CD4-positive, CD25-positive, alpha-beta regulatory T cell (primary cell): ENCODE results near the gene GAS2. TPM values are rescaled to one million over a fixed set of nuclear protein-coding genes. Genes with fewer than 3 reads are reported as not detected.

Experiments
- ATAC-seq, 2 donors: fragments of 150-1000 bp; cut with Tn5 transposase; one replicate each; pipeline ENCODE4 v1.10.0; 2021; ENCODE audit warnings: low read depth in 2 of 2, moderate number of reproducible peaks in 2 of 2, moderate library complexity in 1 of 2
- DNase-seq, 3 donors: peaks; one replicate each; pipeline versions ENCODE4 v3.0.0 to v3.0.0-alpha.2; 2012 to 2022; ENCODE audit warnings: mixed read lengths in 1 of 3
- H3K27ac ChIP-seq: one replicate; pipeline ENCODE4 v1.7.0; 2013; ENCODE audit warnings: mild to moderate bottlenecking, low read length; ENCODE audit not compliant: insufficient read depth, poor library complexity, severe bottlenecking
- H3K27me3 ChIP-seq: one replicate; pipeline ENCODE4 v1.7.0; 2013; ENCODE audit warnings: low read length; ENCODE audit not compliant: control insufficient read depth, insufficient read depth
- H3K36me3 ChIP-seq: one replicate; pipeline ENCODE4 v1.7.0; 2013; ENCODE audit warnings: mild to moderate bottlenecking, low read length, moderate library complexity; ENCODE audit not compliant: control insufficient read depth, insufficient read depth
- H3K4me1 ChIP-seq: 2 replicates; pipeline ENCODE4 v1.7.0; 2013; ENCODE audit warnings: mild to moderate bottlenecking, low read length; ENCODE audit not compliant: insufficient read depth, control insufficient read depth, poor library complexity, severe bottlenecking
- H3K4me3 ChIP-seq: one replicate; pipeline ENCODE4 v1.7.0; 2013; ENCODE audit warnings: low read depth, mild to moderate bottlenecking, low read length, moderate library complexity
- H3K9me3 ChIP-seq, 2 experiments: 1 replicate in 1 of 2; 2 replicates in 1 of 2; pipeline ENCODE4 v1.7.0; 2013; ENCODE audit warnings: low read length in 2 of 2, mild to moderate bottlenecking in 1 of 2, moderate library complexity in 1 of 2; ENCODE audit not compliant: control insufficient read depth in 2 of 2
- H3K27ac Mint-ChIP-seq, 3 donors: one replicate each; pipeline ENCODE4 v1.8.0; 2020 to 2022; ENCODE audit warnings: mild to moderate bottlenecking in 3 of 3, mixed read lengths in 3 of 3, moderate library complexity in 2 of 3
- H3K27me3 Mint-ChIP-seq: one replicate; pipeline ENCODE4 v1.8.0; 2022; ENCODE audit warnings: mild to moderate bottlenecking, mixed read lengths
- H3K36me3 Mint-ChIP-seq: one replicate; pipeline ENCODE4 v1.8.0; 2020; ENCODE audit warnings: mixed read lengths
- H3K4me1 Mint-ChIP-seq, 4 donors: one replicate each; pipeline ENCODE4 v1.8.0; 2020 to 2022; ENCODE audit warnings: mixed read lengths in 4 of 4, mild to moderate bottlenecking in 1 of 4
- H3K4me3 Mint-ChIP-seq, 4 donors: one replicate each; pipeline ENCODE4 v1.8.0; 2020 to 2022; ENCODE audit warnings: mild to moderate bottlenecking in 4 of 4, mixed read lengths in 4 of 4, moderate library complexity in 3 of 4
- H3K9me3 Mint-ChIP-seq, 7 donors: one replicate each; pipeline ENCODE4 v1.8.0; 2020 to 2022; ENCODE audit warnings: mixed read lengths in 7 of 7, mild to moderate bottlenecking in 3 of 7, moderate library complexity in 2 of 7
- polyA plus RNA-seq, 4 donors: library from polyadenylated mRNA; unstranded; fragments of 300-500 nt; fragmentation: Illumina TruSeq; gene quantifications; one replicate each; pipeline ENCODE4 v1.2.3, GENCODE V29; 2021
- total RNA-seq: library from RNA; stranded (reverse); gene quantifications from one replicate; pipeline ENCODE4 v1.2.3, GENCODE V29; 2022

GAS2 gene
- total and polyA plus RNA-seq, 5 donors from 2014 or later, result 1.0 to 4.7 (median 3.7) TPM

DNA sequence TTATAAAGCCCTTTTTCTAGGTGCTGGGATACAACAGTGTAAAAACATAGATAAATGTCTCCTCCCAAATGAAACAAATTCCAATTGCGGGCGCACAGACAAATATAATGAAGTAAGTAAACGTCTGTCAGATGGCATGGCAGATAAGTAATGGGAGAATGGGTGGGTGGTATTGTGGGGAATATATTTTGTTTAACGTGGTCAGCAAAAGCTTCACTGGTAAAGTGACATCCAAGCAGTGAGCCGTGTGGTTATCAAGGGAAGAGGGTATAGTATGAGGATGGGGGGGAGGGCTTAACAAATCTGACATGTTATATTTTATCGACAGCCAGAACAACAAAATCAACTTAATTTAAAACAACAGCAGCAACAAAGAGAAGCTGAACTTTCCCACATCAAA lies 162.0 kb downstream of the GAS2 start:
- ATAC-seq (no peak), DNase-seq (no peak)
- H3K27me3 ChIP-seq, result no peaks in the 10 kb centered on the region
- Mint-ChIP-seq H3K27ac (peak overlapping the region in 2 of 3 donors; percentile 59 to 91), H3K36me3 (peaks cover 14% of the 10 kb centered on the region), H3K4me1 (peaks cover 10 to 30% (median 14%) of the 10 kb centered on the region in 4 donors), H3K27me3 (no peaks in the 10 kb centered on the region), H3K9me3 (no peaks in the 10 kb centered on the region), H3K4me3 (peak overlapping the region; percentile 91 to 99 (median 94))
- peak overlapping the region; percentile 94 for H3K4me3 ChIP-seq
- no peak overlapping the region for H3K27ac ChIP-seq
- H3K36me3 ChIP-seq, result peaks cover 27% of the 10 kb centered on the region
- H3K9me3 ChIP-seq, result no peaks in the 10 kb centered on the region
- H3K4me1 ChIP-seq, result peaks cover 18% of the 10 kb centered on the region

DNA sequence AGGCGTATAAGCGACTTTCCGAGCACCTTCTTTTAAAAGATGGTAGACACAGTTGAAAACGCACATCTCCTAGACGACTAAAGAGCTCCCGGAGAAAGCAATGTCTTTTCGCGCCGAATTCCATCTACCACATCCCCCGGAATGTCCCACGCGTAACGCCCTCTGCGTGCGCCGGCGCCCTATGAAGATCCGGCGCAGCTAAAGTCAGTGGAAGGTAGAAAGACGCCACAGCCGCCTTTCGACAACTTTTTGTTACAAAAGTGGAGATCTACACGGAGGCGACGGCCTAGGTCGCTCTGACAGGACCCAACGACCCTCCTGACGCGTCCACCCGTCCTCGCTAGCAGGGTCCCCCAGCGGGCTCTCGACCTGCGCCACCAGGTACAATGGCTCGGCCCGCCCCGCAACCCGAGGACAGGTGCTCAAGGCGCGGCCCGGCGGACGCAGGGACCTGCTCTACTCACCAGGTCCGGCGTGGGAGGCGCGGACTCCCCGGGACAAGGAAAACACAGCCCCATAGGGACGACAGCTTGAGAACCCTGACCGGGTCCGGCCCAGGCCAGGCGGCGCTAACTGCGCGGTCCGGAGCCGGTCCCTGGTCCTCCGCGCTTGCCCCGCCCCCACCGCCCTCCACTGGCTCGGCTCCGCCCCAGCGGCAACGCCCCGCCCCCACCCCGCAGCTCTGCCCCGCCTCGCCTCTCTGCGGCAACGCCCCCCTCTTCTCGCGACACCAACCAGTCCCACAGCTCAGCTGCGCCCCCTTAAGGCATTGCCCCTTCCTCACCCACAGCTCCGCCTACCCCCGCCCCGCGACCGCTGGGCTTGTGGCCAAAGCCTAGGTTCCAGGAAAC lies 163.0 kb downstream of the GAS2 start, which contains the start of gene SVIP:
Gene SVIP (minus strand): TSS at position 571 of the 851 bp plus-strand sequence. CDS start 53 bp downstream, at position 518.
- Histone ChIP-seq H3K27ac (peak within 1 kb of the TSS; percentile 74), H3K9me3 (no peaks in the 10 kb centered on the region), H3K27me3 (no peaks in the 10 kb centered on the region), H3K4me1 (peaks cover 18% of the 10 kb centered on the region), H3K36me3 (peaks cover 19% of the 10 kb centered on the region), H3K4me3 (peak within 1 kb of the TSS; percentile 94)
- DNase-seq, result peak; percentile 88 to 90 (median 89)
- Mint-ChIP-seq H3K4me1 (peaks cover 10 to 26% (median 12%) of the 10 kb centered on the region in 4 donors), H3K27me3 (no peaks in the 10 kb centered on the region), H3K36me3 (peaks cover 9% of the 10 kb centered on the region), H3K27ac (peak within 1 kb of the TSS; percentile 83 to 94 (median 91)), H3K9me3 (no peaks in the 10 kb centered on the region), H3K4me3 (peak within 1 kb of the TSS; percentile 91 to 99 (median 94))
- peak; percentile 92 to 94 for ATAC-seq

DNA sequence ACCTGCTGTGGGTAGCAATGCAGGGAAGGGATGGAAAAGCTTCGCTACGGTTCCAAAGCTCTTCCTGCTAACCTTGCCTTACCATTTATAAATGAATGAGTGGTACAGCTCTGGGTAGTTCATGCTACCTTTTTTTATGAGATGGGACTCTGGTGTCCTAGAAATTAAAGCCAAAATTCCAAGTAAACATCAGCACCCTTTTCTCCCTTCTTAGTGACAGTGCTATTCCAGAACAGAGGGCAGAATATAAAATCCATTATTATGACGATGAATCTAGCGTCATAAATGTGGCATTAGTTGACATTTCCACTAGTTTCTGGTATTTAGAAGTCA lies 163.6 kb downstream of the GAS2 start:
- no peak overlapping the region for H3K27ac ChIP-seq
- H3K36me3 ChIP-seq, result peaks cover 13% of the 10 kb centered on the region
- DNase-seq, result no peak
- peaks cover 3% of the 10 kb centered on the region for H3K36me3 Mint-ChIP-seq
- H3K27me3 ChIP-seq, result no peaks in the 10 kb centered on the region
- peaks cover 10 to 21% (median 11%) of the 10 kb centered on the region in 4 donors for H3K4me1 Mint-ChIP-seq
- peak overlapping the region; percentile 91 to 99 (median 94) for H3K4me3 Mint-ChIP-seq
- no peaks in the 10 kb centered on the region for H3K27me3 Mint-ChIP-seq
- peaks cover 18% of the 10 kb centered on the region for H3K4me1 ChIP-seq
- no peak for ATAC-seq
- H3K4me3 ChIP-seq, result peak overlapping the region; percentile 59
- H3K9me3 ChIP-seq, result no peaks in the 10 kb centered on the region
- peak overlapping the region in 2 of 3 donors; percentile 91 to 94 for H3K27ac Mint-ChIP-seq
- H3K9me3 Mint-ChIP-seq, result no peaks in the 10 kb centered on the region

GRCh38 chr11:22832315-22833015 lies 166.1 kb downstream of the GAS2 start:
- peaks cover 8 to 18% (median 10%) of the 10 kb centered on the region in 4 donors for H3K4me1 Mint-ChIP-seq
- peaks cover 3% of the 10 kb centered on the region for H3K36me3 Mint-ChIP-seq
- no peak overlapping the region for H3K27ac Mint-ChIP-seq
- no peaks in the 10 kb centered on the region for H3K27me3 Mint-ChIP-seq
- ATAC-seq (no peak), DNase-seq (no peak)
- Histone ChIP-seq H3K27ac (no peak overlapping the region), H3K4me3 (no peak overlapping the region), H3K9me3 (no peaks in the 10 kb centered on the region), H3K27me3 (no peaks in the 10 kb centered on the region), H3K4me1 (peaks cover 18% of the 10 kb centered on the region), H3K36me3 (no peaks in the 10 kb centered on the region)
- H3K9me3 Mint-ChIP-seq, result no peaks in the 10 kb centered on the region
- H3K4me3 Mint-ChIP-seq, result peak overlapping the region in 1 of 4 donors; percentile 24

DNA sequence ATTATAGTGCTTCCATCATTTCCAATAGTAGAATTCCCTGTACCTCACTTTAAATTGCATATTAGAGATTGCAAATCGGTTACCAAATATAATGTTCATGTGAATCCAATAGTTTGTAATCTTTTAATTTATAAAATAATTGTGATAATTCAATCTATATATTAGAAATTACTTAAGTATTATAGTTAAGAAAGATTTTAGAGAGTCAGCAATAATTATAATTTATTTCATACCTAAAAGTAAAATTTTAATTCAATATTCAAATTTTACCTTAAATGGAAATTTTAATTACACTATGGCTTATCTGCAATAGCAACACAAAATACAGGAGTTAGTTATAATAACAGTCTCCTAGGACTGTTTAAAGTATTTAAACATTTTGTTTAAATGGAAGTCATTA lies 180.3 kb downstream of the GAS2 start:
- no peak for DNase-seq
- H3K27ac ChIP-seq, result no peak overlapping the region
- Mint-ChIP-seq H3K4me1 (no peaks in the 10 kb centered on the region), H3K4me3 (no peak overlapping the region), H3K27ac (no peak overlapping the region), H3K27me3 (no peaks in the 10 kb centered on the region), H3K36me3 (peaks cover 4% of the 10 kb centered on the region), H3K9me3 (no peaks in the 10 kb centered on the region)
- no peak overlapping the region for H3K4me3 ChIP-seq
- ATAC-seq, result no peak
- no peaks in the 10 kb centered on the region for H3K4me1 ChIP-seq
- no peaks in the 10 kb centered on the region for H3K9me3 ChIP-seq
- no peaks in the 10 kb centered on the region for H3K27me3 ChIP-seq
- H3K36me3 ChIP-seq, result no peaks in the 10 kb centered on the region

GRCh38 chr11:22851477-22851876 lies 185.1 kb downstream of the GAS2 start:
- DNase-seq, result no peak
- no peak overlapping the region for H3K27ac ChIP-seq
- H3K27me3 ChIP-seq, result no peaks in the 10 kb centered on the region
- ATAC-seq, result no peak
- Mint-ChIP-seq H3K9me3 (peaks cover 0 to 6% (median 2%) of the 10 kb centered on the region in 7 donors), H3K36me3 (peaks cover 11% of the 10 kb centered on the region), H3K4me1 (no peaks in the 10 kb centered on the region), H3K27ac (no peak overlapping the region), H3K4me3 (no peak overlapping the region), H3K27me3 (no peaks in the 10 kb centered on the region)
- H3K4me3 ChIP-seq, result no peak overlapping the region
- no peaks in the 10 kb centered on the region for H3K4me1 ChIP-seq
- H3K9me3 ChIP-seq, result peaks cover 0 to 3% of the 10 kb centered on the region in 2 experiments
- no peaks in the 10 kb centered on the region for H3K36me3 ChIP-seq

DNA sequence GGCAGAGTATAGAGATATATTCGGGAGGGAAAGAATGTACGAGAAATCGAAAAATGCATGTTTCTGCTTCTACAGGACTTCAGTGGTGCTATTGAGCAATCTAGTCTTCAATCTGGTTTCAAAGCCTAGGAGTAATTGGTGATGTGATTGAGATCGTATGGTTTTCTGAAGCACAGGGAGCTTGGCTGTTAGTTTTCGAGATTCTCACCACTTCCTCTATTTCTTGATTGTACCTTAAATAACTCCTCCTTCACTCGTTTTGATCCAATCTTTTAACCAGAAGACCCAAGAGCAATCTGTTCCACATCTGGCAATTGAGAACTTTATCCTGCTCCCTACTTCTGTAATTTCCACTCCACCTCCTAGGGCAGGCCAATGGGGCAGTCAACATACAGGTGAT lies 193.3 kb downstream of the GAS2 start:
- H3K36me3 ChIP-seq, result no peaks in the 10 kb centered on the region
- H3K9me3 ChIP-seq, result no peaks in the 10 kb centered on the region
- Mint-ChIP-seq H3K27me3 (no peaks in the 10 kb centered on the region), H3K36me3 (peaks cover 3% of the 10 kb centered on the region), H3K27ac (no peak overlapping the region), H3K9me3 (peaks cover 0 to 4% (median 0%) of the 10 kb centered on the region in 7 donors), H3K4me1 (no peaks in the 10 kb centered on the region), H3K4me3 (no peak overlapping the region)
- H3K4me3 ChIP-seq, result no peak overlapping the region
- no peak overlapping the region for H3K27ac ChIP-seq
- no peaks in the 10 kb centered on the region for H3K4me1 ChIP-seq
- no peaks in the 10 kb centered on the region for H3K27me3 ChIP-seq
- ATAC-seq (no peak), DNase-seq (no peak)
